GM12891 (cell line): ENCODE data around the gene USP17L27.
"Not testable (repeated sequence)": the region's sequence is repeated elsewhere in the genome, so short reads cannot be mapped to it uniquely, and the experiment has no call there.

Source experiments
- PAX5 ChIP-seq: IDR thresholded peaks from 2 replicates; pipeline ENCODE4 v1.6.1; 2011; ENCODE audit warnings: low read length, moderate library complexity, mild to moderate bottlenecking; ENCODE audit not compliant: insufficient read depth, severe bottlenecking
- POLR2A ChIP-seq: IDR thresholded peaks from 2 replicates; pipeline ENCODE4 v1.6.1; 2011; ENCODE audit warnings: low read depth, low read length, control low read depth
- POLR2AphosphoS5 ChIP-seq: IDR thresholded peaks from 2 replicates; pipeline ENCODE4 v1.6.1; 2011; ENCODE audit warnings: low read depth, low read length, control low read depth
- SPI1 ChIP-seq: IDR thresholded peaks from 2 replicates; pipeline ENCODE4 v1.6.1; 2011; ENCODE audit warnings: low read depth, low read length, control low read depth
- TAF1 ChIP-seq: IDR thresholded peaks from 2 replicates; pipeline ENCODE4 v1.6.1; 2011; ENCODE audit warnings: low read depth, low read length, control low read depth

DNA sequence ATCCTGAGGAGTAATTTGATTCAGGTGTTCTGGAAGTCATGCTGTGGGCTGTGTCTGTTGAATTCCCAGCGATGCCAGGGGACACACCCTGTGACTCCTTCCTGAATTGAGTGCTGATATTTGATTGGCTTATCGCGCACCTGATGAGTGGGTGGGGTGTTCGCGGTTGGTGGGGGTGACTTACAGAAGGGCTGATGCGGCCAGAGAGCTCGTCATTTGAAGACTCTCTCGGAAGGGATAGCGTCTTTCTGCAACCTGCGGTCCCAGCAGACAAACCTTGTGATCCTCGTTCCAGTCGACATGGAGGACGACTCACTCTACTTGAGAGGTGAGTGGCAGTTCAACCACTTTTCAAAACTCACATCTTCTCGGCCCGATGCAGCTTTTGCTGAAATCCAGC is 18.9 kb downstream of the USP17L27 start, which contains the start of gene USP17L30:
- not testable (repeated sequence) for TF ChIP-seq TAF1, POLR2A, SPI1, POLR2AphosphoS5, PAX5
